GM12873 (cell line): Measurements from ENCODE around the gene UBE2O.

ENCODE experiments used
- CTCF ChIP-seq: IDR thresholded peaks from 2 replicates; pipeline ENCODE4 v1.5.1; 2012; ENCODE audit warnings: low read depth, mild to moderate bottlenecking, moderate library complexity, low read length, control low read depth; ENCODE audit not compliant: insufficient read depth; ENCODE audit errors: missing control alignments

UBE2O gene

GRCh38 chr17:76417499-76418143, 35.3 kb downstream of the UBE2O start:
- TF ChIP-seq CTCF = no peak

- no peak for TF ChIP-seq CTCF
Observed at GRCh38 chr17:76416899-76417298, 36.1 kb downstream of the UBE2O start.

- TF ChIP-seq CTCF = no peak
Observed at GRCh38 chr17:76416457-76416856, 36.5 kb downstream of the UBE2O start.

- no peak for TF ChIP-seq CTCF
Observed at GRCh38 chr17:76415786-76416185, 37.2 kb downstream of the UBE2O start.

- no peak for TF ChIP-seq CTCF
Observed at GRCh38 chr17:76414334-76415295, 38.3 kb downstream of the UBE2O start.

- no peak for TF ChIP-seq CTCF
Observed at GRCh38 chr17:76411247-76411646, 41.7 kb downstream of the UBE2O start.

- TF ChIP-seq CTCF = no peak
Observed at GRCh38 chr17:76410328-76410965, 42.5 kb downstream of the UBE2O start.
